ENCODE measurements around the gene ACTR1B. TPM values are rescaled to one million over a fixed set of nuclear protein-coding genes. Genes with fewer than 3 reads are reported as not detected.
"Not testable (repeated sequence)": the region's sequence is repeated elsewhere in the genome, so short reads cannot be mapped to it uniquely, and the experiment has no call there.

Gene ACTR1B
- total RNA-seq, 1 experiment from 2014 or later: 33.8 TPM

DNA sequence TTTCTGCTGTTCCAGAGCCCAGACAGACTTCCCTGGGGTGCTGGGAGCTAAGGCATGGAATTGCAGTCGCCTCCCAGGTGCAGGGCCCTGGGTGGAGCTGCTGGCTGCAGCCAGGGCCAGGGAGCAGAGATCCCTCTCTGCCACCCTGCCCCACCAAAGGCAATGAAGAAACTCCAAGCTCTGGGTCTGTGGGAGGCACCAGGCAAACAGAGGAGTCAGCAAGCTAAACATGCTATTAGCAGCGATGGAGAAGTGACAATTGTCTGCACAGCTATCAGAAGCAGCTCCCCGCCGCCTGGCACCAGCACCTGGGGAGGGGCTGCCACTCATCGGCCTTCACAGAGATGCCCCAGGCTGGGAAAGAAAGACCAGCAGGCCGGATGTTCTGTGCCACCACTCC lies 45.9 kb downstream of the ACTR1B start:
- Histone ChIP-seq H2BK15ac (ENCODE audit: low read depth, low read length) (no peak overlapping the region), H3K18ac (ENCODE audit: insufficient read length, low read depth, low read length) (no peak overlapping the region), H3K4ac (ENCODE audit: low read depth, low read length) (no peak overlapping the region), H3K9ac (ENCODE audit: extremely low read depth, insufficient read length, low read length) (no peak overlapping the region), H3K9me3 (ENCODE audit: control insufficient read depth, low read depth, low read length) (no peaks in the 10 kb centered on the region), H2AFZ (ENCODE audit: low read length) (no peak overlapping the region), H3K56ac (ENCODE audit: insufficient read length, low read depth, low read length) (no peak overlapping the region), H2BK120ac (ENCODE audit: low read depth, low read length, poor library complexity, severe bottlenecking) (no peak overlapping the region), H2BK20ac (ENCODE audit: low read depth, low read length, poor library complexity, severe bottlenecking) (no peak overlapping the region), H4K20me1 (ENCODE audit: control insufficient read depth, insufficient read depth, insufficient read length) (no peaks in the 10 kb centered on the region), H3K23me2 (ENCODE audit: insufficient read length, low read depth, low read length, poor library complexity, severe bottlenecking) (no peaks in the 10 kb centered on the region), H3K14ac (ENCODE audit: insufficient read depth, low read length) (no peak overlapping the region), H3K27me3 (ENCODE audit: insufficient read depth, low read length) (no peaks in the 10 kb centered on the region), H3K4me2 (ENCODE audit: insufficient read depth, insufficient read length, low read length) (no peak overlapping the region), H4K5ac (ENCODE audit: insufficient read length, low read depth, low read length) (no peak overlapping the region), H3K79me1 (ENCODE audit: insufficient read depth, low read depth, low read length, poor library complexity, severe bottlenecking) (no peaks in the 10 kb centered on the region), H2AK5ac (ENCODE audit: insufficient read length, low read length) (no peak overlapping the region), H2BK5ac (ENCODE audit: insufficient read length, low read length) (no peak overlapping the region), H3K23ac (ENCODE audit: insufficient read length, low read depth, low read length) (no peak overlapping the region), H4K91ac (ENCODE audit: insufficient read length, low read depth, low read length) (no peak overlapping the region), H3T11ph (ENCODE audit: low read length) (no peak overlapping the region), H3K79me2 (ENCODE audit: insufficient read depth, low read length) (no peaks in the 10 kb centered on the region), H4K8ac (replicated peaks; ENCODE audit: insufficient read length, low read depth, low read length) (no peak overlapping the region), H3K27ac (ENCODE audit: insufficient read length, low read depth, low read length) (no peak overlapping the region), H3K4me1 (ENCODE audit: insufficient read depth, low read length) (no peaks in the 10 kb centered on the region), H2BK12ac (ENCODE audit: insufficient read length, low read depth, low read length) (no peak overlapping the region)
- Mint-ChIP-seq H3K4me3 (no peak overlapping the region), H3K36me3 (ENCODE audit: insufficient read depth in 1 of 3, low read depth in 3 of 3) (no peaks in the 10 kb centered on the region), H3K4me1 (peaks cover 5 to 9% of the 10 kb centered on the region in 2 experiments), H3K27ac (no peak overlapping the region), H3K27me3 (ENCODE audit: low read depth) (no peaks in the 10 kb centered on the region; the same call in 1 of the 2 replicates), H3K9me3 (no peaks in the 10 kb centered on the region; a peak in 2 of 5 replicates)
- TF ChIP-seq, protein P1, sequence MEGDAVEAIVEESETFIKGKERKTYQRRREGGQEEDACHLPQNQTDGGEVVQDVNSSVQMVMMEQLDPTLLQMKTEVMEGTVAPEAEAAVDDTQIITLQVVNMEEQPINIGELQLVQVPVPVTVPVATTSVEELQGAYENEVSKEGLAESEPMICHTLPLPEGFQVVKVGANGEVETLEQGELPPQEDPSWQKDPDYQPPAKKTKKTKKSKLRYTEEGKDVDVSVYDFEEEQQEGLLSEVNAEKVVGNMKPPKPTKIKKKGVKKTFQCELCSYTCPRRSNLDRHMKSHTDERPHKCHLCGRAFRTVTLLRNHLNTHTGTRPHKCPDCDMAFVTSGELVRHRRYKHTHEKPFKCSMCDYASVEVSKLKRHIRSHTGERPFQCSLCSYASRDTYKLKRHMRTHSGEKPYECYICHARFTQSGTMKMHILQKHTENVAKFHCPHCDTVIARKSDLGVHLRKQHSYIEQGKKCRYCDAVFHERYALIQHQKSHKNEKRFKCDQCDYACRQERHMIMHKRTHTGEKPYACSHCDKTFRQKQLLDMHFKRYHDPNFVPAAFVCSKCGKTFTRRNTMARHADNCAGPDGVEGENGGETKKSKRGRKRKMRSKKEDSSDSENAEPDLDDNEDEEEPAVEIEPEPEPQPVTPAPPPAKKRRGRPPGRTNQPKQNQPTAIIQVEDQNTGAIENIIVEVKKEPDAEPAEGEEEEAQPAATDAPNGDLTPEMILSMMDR (conservative IDR thresholded peaks at IDR 0.05): no peak
- no CpG with 5 or more reads among the region's 6 CpGs for WGBS (ENCODE audit: extremely low coverage, insufficient read length, low lambda C conversion rate)
- no peak for DNase-seq

DNA sequence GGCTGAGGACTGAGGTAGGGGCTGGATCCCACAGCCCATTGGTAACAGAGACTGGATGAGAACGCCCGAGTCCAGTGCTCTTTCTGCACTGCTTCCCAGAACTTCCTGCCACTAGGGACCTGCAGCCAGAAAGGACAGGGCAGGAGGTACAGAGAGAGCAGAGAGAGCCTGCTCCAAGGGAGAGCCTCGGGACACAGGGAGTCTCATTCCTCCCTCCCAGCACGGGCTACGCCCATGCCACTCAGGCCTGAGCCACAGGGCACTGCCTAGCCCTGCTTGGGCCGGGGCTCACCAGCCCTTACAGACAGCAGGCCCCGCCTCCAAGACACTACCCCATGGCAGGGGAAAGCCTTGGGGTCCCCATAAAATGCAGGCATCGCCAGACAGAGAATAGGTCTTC lies 48.1 kb downstream of the ACTR1B start:
- DNase-seq; H3K9ac ChIP-seq (ENCODE audit: extremely low read depth, insufficient read length, low read length); H3K79me1 ChIP-seq (ENCODE audit: insufficient read depth, low read depth, low read length, poor library complexity, severe bottlenecking); H2BK5ac ChIP-seq (ENCODE audit: insufficient read length, low read length); H3K9me3 Mint-ChIP-seq; H3T11ph ChIP-seq (ENCODE audit: low read length); H3K27ac Mint-ChIP-seq; H3K14ac ChIP-seq (ENCODE audit: insufficient read depth, low read length); H2BK120ac ChIP-seq (ENCODE audit: low read depth, low read length, poor library complexity, severe bottlenecking); H3K9me3 ChIP-seq (ENCODE audit: control insufficient read depth, low read depth, low read length); H3K18ac ChIP-seq (ENCODE audit: insufficient read length, low read depth, low read length); H4K5ac ChIP-seq (ENCODE audit: insufficient read length, low read depth, low read length); H3K56ac ChIP-seq (ENCODE audit: insufficient read length, low read depth, low read length); H3K4me1 ChIP-seq (ENCODE audit: insufficient read depth, low read length); H2AFZ ChIP-seq (ENCODE audit: low read length); H3K4me3 Mint-ChIP-seq; H3K4me1 Mint-ChIP-seq; H4K8ac ChIP-seq (replicated peaks; ENCODE audit: insufficient read length, low read depth, low read length); H4K91ac ChIP-seq (ENCODE audit: insufficient read length, low read depth, low read length); H2BK20ac ChIP-seq (ENCODE audit: low read depth, low read length, poor library complexity, severe bottlenecking); H3K27me3 ChIP-seq (ENCODE audit: insufficient read depth, low read length); H3K4ac ChIP-seq (ENCODE audit: low read depth, low read length); H2BK12ac ChIP-seq (ENCODE audit: insufficient read length, low read depth, low read length); H3K27ac ChIP-seq (ENCODE audit: insufficient read length, low read depth, low read length); H3K36me3 Mint-ChIP-seq (ENCODE audit: insufficient read depth in 1 of 3, low read depth in 3 of 3); H2BK15ac ChIP-seq (ENCODE audit: low read depth, low read length); H4K20me1 ChIP-seq (ENCODE audit: control insufficient read depth, insufficient read depth, insufficient read length); H3K4me2 ChIP-seq (ENCODE audit: insufficient read depth, insufficient read length, low read length); H3K23ac ChIP-seq (ENCODE audit: insufficient read length, low read depth, low read length); H3K27me3 Mint-ChIP-seq (ENCODE audit: low read depth); H2AK5ac ChIP-seq (ENCODE audit: insufficient read length, low read length); H3K79me2 ChIP-seq (ENCODE audit: insufficient read depth, low read length); H3K23me2 ChIP-seq (ENCODE audit: insufficient read length, low read depth, low read length, poor library complexity, severe bottlenecking): not testable (repeated sequence)
- WGBS (ENCODE audit: extremely low coverage, insufficient read length, low lambda C conversion rate): no CpG with 5 or more reads among the region's 8 CpGs
